Glomerular visceral epithelial cell (primary cell): Measurements from ENCODE around the gene COG5.

Experiments used
- DNase-seq: peaks from one replicate; pipeline ENCODE4 v3.0.0-alpha.2; 2016; ENCODE audit errors: extremely low spot score

The COG5 gene

DNA sequence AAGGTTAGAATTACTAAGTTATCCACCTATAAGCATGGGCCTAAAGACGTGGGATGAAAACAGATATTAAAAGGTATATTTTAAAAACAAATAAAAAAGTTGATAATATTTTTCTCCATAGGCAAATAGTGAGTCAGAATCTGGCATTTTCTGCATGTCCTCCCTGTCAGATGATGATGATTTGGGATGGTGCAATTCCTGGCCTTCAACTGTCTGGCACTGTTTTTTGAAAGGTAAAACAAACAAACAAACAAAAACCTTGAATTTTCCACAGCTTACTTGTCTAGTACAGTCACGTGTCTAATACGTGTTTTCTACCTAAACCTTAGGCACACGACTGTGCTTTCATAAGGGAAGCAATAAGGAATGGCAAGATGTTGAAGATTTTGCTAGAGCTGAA lies 377.5 kb downstream of the COG5 start:
- DNase-seq = no peak

DNA sequence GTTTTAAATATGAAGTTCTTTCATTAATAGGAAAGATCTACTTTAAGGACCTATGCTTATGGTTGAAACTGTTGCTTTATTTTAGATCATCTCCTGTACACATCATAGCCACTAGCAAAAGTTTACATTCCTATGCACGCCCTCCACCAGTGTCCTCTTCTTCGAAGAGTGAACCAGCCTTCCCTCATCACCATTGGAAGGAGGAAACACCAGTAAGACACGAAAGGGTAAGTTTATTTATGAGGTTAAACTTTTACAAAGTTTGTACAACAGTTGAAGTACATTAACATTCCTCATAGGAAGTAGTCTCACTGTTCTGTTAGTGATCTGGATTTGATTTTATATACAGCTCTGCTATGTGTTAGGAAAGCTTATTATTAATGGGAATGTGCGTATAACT lies 378.0 kb downstream of the COG5 start:
- DNase-seq = no peak

DNA sequence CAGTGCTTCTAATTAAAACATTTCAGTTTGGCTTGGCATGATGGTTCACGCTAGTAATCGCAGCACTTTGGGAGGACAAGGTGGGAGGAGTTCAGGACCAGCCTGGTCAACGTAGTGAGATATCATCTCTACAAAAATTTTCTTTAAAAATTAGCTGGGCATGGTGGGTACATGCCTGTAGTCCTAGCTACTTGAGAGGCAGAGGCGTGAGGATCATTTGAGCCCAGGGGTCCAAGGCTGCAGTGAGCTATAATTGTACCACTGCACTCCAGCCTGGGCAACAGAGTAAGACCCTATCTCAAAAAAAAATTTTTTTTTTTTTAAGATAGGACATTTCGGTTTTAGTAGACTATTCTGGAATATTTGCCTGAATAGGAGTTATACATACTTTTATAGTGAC lies 382.5 kb downstream of the COG5 start:
- DNase-seq = no peak

DNA sequence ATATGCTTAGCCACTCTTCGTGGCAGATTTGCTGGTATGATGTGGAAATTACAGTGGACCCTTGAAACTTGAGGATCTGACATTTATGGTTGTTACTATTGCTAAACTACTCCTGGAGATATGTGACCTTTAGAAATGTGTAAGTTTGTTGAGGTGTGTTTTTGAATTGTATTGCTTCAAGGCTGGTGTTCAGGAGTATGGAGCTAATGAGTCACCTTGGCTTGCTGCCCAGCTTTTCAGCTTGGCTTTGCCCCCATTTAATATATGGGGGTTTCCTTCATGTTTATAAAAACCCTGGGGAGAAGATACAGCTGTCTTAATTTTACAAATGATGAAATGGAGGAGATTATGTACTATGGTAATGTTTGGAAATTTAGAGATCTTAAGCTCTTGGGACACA lies 383.3 kb downstream of the COG5 start:
- DNase-seq = peak; percentile 65

DNA sequence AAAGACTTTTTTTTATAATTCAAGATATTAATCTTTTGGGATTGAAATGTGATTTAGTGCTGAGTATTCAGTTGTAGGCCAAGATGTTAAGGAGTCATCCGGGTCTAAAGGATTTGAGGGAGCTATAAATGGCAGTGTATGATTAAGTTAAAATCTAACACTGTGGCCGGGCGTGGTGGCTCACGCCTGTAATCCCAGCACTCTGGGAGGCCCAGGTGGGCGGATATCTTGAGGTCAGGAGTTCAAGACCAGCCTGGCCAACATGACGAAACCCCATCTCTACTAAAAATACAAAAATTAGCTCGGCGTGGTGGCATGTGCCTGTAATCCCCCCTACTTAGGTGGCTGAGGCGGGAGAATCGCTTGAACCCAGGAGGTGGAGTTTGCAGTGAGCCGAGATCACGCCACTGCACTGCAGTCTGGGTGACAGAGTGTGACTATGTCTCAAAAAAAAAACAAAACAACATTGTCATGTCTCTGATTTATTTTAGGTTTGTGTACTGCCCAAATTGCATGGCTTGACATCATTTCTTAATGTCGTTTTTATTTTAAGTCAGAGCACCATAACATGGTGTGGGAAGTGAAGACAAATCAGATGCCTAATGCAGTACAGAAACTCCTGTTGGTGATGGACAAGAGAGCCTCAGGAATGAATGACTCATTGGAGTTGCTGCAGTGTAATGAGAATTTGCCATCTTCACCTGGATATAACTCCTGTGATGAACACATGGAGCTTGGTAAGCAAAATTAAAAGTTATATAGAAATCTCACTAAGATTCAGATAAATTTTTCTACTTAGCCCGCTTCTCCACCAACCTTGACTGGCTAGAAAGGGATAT lies 384.2 kb downstream of the COG5 start:
- peak; percentile 54 for DNase-seq

DNA sequence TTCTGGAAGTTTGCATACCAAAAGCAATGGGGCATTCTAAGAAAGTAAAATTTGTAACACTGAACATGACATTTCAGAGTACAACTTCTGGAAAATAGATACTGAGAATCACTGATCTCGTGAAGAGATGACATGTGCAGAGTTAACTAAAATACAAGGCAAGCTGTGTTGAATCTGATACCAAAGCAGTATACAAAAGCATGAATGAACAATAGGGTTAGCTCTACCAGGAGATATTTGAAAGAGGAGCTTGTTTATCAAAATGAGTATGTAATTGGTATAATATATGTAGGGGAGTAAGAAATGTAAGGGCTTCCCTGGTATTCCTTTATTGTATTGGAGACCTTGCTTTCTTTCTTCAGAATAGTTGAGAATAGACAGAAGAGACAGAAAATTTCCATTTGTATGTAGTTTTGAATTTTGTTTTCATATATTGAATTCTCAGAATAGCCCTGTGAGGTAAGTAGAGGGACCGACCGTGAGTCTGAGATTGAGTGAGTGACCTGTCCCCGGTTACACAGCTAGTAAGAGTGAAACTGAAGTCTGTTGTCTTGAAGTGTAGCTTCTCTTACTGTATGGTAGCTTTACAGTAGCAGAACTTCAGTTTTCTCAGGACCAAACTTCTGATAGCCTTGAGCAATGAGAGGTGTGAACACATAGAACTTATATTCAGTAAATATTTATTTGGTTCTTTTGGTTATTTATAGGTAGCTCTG lies 389.9 kb downstream of the COG5 start:
- DNase-seq = no peak

DNA sequence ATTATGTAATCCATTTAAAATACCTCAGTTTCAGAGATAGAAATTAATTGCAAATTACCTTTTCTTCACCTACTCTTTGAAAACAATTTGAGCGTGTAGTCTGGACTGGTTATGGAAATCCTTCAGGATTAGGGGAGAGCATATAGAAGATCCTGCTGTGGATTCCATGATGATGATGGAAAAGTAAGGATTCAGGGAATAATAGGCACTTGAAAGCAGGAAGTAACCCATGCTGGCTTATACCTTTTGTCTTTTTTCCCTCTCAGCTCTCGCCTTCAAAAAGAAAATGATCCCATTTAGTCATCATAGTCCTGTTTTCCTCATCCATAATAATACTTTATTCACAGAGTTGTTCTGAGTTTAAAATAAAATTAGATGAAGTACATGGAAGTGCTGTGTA lies 390.5 kb downstream of the COG5 start:
- no peak for DNase-seq

DNA sequence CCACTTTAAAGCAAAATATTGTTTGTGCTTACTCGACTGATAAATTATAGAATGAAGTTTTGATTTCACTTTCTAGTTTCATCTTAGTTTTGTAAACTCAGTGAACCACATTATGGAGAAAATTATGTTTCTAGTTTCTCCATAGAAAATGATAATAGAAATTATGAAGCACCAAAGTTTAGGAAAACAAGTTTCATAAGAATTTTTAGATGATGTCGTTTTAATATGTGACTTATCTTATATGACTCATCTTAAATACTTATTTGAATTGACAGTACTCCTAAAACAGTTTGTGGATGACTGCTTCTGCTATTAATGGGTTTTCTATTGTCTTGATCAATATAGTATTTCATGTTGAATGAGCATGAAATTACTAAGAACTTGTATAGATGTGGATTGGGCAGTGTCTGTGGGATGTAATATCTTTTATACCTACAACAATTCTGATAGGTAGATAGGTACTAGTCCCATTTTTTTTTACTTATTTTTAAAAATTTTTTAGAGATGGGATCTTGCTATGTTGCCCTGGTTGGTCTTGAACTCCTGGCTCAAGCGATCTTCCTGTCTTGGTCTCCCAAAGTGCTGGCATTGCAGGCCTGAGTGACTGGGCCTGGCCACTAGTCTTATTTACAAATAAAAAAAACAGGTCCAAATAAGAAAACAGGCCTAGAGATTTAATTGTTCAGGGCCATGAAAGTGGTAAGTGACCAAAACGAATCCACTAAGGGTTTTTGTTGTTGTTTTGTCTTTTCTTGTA lies 391.3 kb downstream of the COG5 start:
- no peak for DNase-seq

DNA sequence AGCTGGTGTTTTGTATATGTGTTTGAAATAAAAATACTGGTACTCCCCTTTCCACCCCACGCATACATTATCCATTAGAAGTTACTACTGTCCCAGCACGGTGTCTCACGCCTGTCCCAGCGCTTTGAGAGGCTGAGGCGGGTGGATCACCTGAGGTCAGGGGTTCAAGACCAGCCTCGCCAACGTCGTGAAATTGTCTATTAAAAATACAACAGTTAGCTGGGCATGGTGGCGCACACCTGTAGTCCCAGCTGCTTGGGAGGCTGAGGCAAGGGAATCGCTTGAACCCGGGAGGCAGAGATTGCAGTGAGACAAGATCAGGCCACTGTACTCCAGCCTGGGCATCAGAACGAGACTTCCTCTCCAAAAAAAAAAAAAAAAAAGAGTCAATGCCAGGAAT lies 392.2 kb downstream of the COG5 start:
- DNase-seq = no peak

DNA sequence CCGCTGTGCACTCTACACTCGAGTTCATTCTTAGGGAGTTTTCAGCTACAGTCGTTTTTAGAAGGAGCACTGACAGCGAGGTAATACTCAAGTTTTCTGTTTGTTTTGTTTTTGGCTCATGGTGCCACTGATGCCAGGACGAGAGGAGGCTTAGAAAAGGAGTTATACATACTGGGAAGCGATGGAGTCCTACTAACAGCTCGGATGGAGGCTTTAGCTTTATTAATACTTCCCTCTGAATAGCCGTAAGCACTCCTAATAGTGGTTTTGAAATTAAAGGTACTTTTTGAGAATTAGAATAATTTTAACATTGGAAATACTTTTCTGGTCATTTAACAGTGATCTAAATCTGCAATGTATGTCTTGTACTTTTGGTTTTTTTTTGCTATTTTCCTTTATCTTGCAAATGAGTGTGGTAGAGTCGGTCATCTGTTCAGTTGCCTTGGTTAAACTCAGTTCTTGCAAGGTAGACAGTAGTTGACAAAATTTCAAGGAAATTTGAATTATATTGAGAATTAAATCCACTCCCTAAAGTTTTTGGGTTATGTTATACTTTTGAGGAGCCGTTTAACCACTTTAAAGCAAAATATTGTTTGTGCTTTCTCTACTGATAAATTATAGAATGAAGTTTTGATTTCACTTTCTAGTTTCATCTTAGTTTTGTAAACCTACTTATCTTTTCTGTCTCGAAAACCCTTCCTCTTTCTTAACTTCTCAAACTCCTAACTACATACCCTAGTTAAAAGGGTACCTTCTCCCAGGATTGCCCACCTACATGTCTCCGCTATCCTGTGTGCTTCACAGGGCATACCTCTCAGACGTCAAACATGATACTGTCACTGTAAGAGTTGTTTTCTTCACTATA lies 393.4 kb downstream of the COG5 start:
- no peak for DNase-seq

DNA sequence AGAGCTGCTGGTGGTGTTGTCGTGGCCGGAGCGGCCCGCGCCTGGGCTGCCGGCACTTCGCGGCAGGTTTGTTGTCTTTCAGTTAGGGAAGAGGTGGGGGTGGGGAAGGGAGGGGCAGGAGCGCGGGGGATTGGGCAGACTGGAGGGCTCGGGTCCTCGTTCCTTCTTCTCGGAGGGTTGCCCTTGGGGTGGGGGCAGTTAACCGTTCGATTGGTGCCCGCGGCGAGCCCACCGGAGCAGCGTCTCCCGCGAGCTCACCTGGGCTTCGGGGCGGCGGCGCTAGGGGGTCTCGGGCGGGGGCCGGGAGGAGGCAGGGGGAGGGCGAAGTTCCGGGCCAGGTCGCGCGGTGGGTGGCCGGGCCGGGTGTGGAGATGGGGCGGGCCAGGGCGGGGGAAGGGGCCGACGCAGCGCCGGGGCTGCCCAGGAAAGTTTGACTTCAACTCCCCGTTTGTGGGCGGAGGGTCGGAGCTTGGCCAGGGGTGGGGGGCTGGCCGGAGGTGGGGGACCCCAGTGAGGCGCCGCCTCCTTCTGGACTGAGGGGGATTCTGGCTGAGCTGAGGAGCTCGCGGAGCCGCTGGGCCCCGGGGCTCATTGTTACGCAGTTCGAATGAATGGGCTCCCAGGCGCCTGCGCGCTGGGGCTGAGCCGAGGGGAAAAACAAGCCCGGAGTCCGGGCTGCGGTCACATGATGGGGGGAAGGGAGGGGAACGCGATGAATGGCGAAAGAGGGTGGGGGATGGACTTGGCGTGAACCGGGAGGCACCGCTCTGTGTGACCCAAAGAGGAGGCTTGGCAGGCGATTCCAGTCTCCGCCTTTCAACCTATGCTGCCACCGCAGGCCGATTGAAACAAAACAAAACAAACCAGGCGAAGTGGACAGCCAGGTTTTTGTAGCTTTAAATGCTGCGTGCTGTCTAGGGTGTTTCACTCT lies 394.3 kb downstream of the COG5 start:
- DNase-seq = peak; percentile 94

DNA sequence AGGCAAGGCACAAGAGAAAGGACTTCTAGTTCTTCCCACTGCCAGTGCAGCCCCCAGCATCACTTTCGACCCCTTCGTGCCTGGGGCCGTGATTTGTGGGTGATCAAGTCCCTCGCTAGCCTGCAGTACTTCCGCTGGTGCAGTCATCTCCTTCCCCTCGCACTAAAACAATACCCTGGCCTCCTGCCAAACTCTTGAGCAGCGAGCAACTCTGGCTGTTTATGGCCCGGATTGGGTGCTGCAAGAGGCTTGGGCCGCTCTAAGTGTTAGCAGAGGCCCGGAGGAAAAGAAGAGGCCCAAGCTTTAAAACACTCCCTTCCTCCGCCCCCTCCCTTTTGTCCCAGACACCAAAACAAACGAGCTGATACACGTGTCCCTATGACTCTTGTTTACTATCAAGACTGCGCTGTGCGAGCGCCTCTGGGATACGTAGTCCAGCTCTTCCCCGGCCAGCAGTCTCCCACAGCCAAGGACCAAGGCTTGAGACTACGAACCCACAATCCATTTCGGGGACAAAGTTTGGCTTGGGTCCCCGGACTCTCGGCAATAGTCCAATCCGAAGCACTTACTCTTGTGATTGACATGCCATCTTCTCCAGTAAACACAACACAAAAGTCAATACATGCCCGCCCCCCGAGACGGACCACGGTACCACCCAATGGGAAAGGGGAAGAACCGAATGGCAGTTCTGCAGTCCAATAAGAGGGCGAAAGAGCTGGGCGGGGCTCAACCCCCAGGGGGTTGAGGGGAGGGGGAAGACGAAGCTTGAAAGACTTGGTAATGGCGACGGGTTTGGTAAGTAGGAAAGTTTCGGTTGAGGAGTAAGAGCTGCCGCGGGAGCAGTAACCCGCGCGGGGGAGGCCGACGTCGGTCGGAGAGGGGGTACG lies 395.2 kb downstream of the COG5 start, which contains the start of gene HBP1:
Gene HBP1, plus strand, starts transcription at position 771 of the 887 bp plus-strand sequence. CDS start 10,891 bp downstream, outside the sequence.
- DNase-seq = peak; percentile 100

DNA sequence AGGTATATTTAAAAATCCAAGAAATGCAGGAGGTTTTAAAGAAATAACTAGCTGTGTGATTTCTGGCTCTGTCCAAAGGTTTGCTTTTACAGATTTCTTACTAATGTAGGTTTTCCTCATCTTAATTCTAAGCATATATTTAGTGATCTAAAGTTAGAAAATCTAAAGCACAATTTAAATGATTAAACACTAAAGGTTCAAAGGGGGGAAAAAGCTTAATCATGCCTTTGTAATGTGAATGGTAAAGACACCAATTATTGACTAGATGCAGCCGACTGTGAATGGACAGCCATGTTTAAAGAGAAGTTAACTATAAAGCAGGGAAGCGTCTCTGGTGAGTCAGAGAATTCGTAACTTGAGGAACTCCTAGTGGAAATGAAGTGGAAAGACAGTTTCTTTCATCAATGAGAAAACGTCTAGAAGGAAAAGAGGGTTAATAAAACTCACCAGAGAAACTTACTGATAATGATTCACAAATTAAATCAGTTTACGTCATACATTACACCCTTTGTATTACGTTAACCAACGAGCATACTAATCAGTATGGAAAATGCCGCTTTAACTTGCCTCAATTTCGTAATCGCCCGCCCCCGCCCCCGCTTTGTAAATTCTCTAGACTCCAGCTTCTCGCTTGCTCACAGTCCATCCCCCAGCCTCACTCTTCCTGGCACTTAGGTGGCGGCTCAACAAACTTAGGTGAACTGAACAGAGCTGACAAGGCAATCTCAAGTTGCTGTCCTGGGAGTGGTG lies 396.1 kb downstream of the COG5 start:
- DNase-seq = peak; percentile 72

DNA sequence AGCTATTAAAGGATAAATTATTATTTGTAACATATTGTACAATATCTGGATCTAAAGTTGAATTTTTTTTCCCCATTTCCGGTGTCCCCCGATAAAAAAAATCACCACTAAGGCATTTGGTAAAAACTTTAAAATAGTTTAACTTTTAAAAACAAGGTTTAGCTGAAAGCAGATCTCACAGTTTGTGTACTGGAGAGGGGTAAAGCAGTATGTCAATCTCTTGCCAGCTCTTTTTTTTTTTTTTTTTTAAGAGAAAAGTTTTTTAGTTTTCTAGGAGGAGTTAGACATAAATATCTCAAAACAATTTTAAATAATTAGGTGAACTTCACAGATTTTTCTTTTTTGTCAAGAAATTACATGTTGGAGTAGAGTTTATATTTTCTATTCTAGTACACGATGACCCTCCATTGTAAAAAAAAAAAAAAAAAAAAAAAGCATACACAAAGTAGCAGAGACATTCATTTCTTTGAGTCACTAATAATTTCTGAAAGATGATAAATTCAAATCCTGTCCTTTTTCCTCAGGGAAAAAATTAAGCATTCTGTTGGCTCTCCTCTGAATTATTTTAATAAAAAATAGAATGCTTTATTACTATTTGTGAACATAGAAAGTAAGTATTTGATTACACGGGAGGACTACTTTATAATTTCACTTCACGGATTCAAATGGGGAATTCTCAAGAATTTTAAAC lies 396.8 kb downstream of the COG5 start:
- DNase-seq = no peak

DNA sequence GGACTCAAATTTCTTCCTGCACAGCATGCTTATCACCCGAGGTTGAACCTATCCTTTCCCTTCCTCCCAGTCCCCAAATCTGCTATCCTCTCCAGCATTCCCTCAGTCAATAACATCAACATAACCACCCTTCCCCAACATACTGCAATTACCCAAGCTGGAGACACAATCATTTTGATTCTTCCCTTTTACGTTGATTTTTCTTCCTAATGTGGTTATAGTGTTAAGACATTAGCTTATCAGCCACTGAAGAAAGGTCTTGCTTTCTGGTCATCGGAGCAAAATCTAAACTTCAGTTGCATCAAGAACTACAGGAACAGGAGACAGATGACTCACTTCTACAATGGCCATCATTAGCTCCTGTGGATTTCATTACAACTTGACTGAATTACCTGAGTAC lies 398.4 kb downstream of the COG5 start:
- DNase-seq = no peak

DNA sequence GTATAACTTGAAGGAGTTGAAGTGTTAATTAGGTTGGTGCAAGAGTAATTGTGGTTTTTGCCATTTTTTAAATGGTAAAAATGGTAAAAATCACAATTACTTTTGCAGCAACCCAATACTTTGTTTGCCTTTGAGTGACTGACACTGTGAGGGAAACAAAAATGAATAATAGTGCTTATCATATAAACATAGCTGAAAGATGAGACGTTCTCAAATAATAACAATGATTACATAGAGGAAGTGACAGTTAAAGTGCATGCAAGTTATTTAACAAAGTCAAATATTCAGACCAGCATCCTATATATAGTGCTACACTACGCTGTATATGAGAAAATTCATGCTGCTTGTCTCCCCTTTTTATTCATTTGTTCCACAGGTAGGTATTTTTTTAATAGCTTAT lies 399.6 kb downstream of the COG5 start:
- DNase-seq = no peak

DNA sequence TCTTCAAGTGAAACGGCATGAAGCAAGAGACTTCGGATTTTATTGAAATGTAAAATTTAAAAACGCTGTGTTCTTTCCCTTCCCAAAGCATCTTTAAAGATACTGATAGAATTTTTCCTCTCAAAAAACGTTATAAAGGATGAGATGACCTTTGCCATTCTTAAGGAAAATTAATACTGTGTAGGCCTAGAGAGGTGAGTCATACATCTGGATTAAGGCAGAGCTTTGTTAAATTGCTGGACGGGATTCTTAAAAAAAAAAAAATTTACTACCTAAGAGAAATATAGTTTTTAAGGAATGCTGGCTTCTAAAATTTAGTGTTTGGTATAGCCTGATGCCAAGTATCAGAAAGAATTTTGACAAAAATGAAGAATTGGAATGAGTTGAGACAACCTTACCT lies 401.2 kb downstream of the COG5 start:
- DNase-seq = no peak

DNA sequence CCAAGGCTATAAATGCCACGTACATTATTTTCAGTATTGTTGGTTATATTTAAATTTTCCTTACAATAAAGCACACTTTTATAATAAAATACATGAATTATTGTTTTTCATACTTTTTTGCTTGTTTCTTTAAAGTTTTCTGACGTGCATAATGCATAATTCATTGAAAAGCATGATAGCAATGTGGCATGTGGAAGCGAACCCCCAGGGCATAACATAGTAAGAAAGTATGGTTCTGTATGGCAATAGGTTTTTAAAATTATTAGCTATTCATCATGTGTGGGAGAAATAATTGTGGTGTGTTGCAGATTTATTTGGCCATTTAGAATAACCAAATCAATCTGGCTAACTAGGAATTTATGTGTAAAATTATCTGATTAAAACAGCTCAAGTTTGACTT lies 402.3 kb downstream of the COG5 start:
- no peak for DNase-seq
